ENCODE results near the gene TSSK2. TPM values are rescaled to one million over a fixed set of nuclear protein-coding genes. Genes with fewer than 3 reads are reported as not detected.

The TSSK2 gene
- total and polyA plus RNA-seq, 4 donors = 0.08 to 0.25 (median 0.08) TPM; not detected in 1

DNA sequence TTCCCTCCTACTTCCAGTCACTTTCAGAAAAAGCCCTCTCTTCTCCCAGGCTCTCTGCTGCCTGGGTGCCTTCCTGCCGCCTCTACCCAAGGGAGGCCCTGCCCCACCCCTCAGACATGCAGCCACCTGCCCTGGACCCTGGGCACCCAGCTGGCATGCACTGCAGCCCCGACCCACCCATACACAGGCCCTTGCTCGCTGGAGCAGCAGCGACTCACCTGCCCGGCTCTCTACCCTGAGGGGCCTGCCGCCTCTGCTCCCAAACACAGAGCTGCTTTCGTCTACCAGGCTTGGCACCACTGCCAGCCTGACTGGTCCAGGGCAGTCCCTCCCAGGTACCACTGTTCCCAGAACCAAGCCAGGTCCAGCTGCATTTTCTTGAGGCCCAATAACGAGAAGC lies 1.2 kb upstream of the TSSK2 start:
- Histone ChIP-seq H3K27ac (ENCODE audit: low read depth in 1 of 2, low read length in 1 of 2) (no peak overlapping the region), H3K9ac (ENCODE audit: insufficient read depth in 1 of 2, low read length in 2 of 2) (no peak overlapping the region), H3K4me1 (ENCODE audit: control insufficient read depth in 5 of 5, insufficient read depth in 5 of 5, low read length in 5 of 5) (no peaks in the 10 kb centered on the region), H3K9me3 (ENCODE audit: control insufficient read depth in 4 of 4, insufficient read depth in 3 of 4, low read length in 3 of 4) (no peaks in the 10 kb centered on the region), H3K27me3 (ENCODE audit: control insufficient read depth in 3 of 3, insufficient read depth in 3 of 3, low read length in 2 of 3) (no peaks in the 10 kb centered on the region), H3K36me3 (ENCODE audit: control insufficient read depth in 4 of 4, insufficient read depth in 4 of 4, low read length in 4 of 4) (peaks cover 0 to 29% (median 9%) of the 10 kb centered on the region in 4 donors), H3K4me3 (no peak overlapping the region)
- DNase-seq = no peak
- TF ChIP-seq, protein P1, sequence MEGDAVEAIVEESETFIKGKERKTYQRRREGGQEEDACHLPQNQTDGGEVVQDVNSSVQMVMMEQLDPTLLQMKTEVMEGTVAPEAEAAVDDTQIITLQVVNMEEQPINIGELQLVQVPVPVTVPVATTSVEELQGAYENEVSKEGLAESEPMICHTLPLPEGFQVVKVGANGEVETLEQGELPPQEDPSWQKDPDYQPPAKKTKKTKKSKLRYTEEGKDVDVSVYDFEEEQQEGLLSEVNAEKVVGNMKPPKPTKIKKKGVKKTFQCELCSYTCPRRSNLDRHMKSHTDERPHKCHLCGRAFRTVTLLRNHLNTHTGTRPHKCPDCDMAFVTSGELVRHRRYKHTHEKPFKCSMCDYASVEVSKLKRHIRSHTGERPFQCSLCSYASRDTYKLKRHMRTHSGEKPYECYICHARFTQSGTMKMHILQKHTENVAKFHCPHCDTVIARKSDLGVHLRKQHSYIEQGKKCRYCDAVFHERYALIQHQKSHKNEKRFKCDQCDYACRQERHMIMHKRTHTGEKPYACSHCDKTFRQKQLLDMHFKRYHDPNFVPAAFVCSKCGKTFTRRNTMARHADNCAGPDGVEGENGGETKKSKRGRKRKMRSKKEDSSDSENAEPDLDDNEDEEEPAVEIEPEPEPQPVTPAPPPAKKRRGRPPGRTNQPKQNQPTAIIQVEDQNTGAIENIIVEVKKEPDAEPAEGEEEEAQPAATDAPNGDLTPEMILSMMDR (IDR thresholded peaks at IDR 0.05; ENCODE audit: control extremely low read depth, extremely low read depth) = no peak
- 84 to 90% methylated on average over 8 of the region's 8 CpGs for WGBS, 2 donors
- no peak for ATAC-seq (ENCODE audit: insufficient read depth, low FRiP score)

DNA sequence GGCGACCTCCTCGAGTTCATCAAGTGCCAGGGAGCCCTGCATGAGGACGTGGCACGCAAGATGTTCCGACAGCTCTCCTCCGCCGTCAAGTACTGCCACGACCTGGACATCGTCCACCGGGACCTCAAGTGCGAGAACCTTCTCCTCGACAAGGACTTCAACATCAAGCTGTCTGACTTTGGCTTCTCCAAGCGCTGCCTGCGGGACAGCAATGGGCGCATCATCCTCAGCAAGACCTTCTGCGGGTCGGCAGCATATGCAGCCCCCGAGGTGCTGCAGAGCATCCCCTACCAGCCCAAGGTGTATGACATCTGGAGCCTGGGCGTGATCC lies 542 bp downstream of the TSSK2 start:
- no peaks in the 10 kb centered on the region for H3K4me1 ChIP-seq (ENCODE audit: control insufficient read depth in 5 of 5, insufficient read depth in 5 of 5, low read length in 5 of 5)
- H3K36me3 ChIP-seq (ENCODE audit: control insufficient read depth in 4 of 4, insufficient read depth in 4 of 4, low read length in 4 of 4) = peaks cover 4 to 35% (median 12%) of the 10 kb centered on the region in 4 donors
- H3K27me3 ChIP-seq (ENCODE audit: control insufficient read depth in 3 of 3, insufficient read depth in 3 of 3, low read length in 2 of 3) = no peaks in the 10 kb centered on the region
- DNase-seq (no peak), ATAC-seq (ENCODE audit: insufficient read depth, low FRiP score) (no peak)
- H3K4me3 ChIP-seq = no peak overlapping the region
- TF ChIP-seq, protein P1 (IDR thresholded peaks at IDR 0.05; ENCODE audit: control extremely low read depth, extremely low read depth) = no peak
- 96 to 97% methylated on average over 19 of the region's 19 CpGs for WGBS, 2 donors
- no peaks in the 10 kb centered on the region for H3K9me3 ChIP-seq (ENCODE audit: control insufficient read depth in 4 of 4, insufficient read depth in 3 of 4, low read length in 3 of 4)
- H3K9ac ChIP-seq (ENCODE audit: insufficient read depth in 1 of 2, low read length in 2 of 2) = no peak overlapping the region
- H3K27ac ChIP-seq (ENCODE audit: low read depth in 1 of 2, low read length in 1 of 2) = no peak overlapping the region

DNA sequence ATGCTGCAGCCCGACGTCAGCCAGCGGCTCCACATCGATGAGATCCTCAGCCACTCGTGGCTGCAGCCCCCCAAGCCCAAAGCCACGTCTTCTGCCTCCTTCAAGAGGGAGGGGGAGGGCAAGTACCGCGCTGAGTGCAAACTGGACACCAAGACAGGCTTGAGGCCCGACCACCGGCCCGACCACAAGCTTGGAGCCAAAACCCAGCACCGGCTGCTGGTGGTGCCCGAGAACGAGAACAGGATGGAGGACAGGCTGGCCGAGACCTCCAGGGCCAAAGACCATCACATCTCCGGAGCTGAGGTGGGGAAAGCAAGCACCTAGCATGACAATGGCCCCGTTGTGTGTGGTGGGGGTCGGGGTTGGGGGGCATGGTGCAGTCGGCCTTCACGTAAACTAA lies 1.0 kb downstream of the TSSK2 start:
- WGBS, 2 donors = 94 to 97% methylated on average over 20 of the region's 20 CpGs
- H3K4me1 ChIP-seq (ENCODE audit: control insufficient read depth in 5 of 5, insufficient read depth in 5 of 5, low read length in 5 of 5) = no peaks in the 10 kb centered on the region
- DNase-seq = no peak
- H3K36me3 ChIP-seq (ENCODE audit: control insufficient read depth in 4 of 4, insufficient read depth in 4 of 4, low read length in 4 of 4) = peaks cover 4 to 40% (median 14%) of the 10 kb centered on the region in 4 donors
- TF ChIP-seq, protein P1 (IDR thresholded peaks at IDR 0.05; ENCODE audit: control extremely low read depth, extremely low read depth) = no peak
- no peaks in the 10 kb centered on the region for H3K9me3 ChIP-seq (ENCODE audit: control insufficient read depth in 4 of 4, insufficient read depth in 3 of 4, low read length in 3 of 4)
- H3K9ac ChIP-seq (ENCODE audit: insufficient read depth in 1 of 2, low read length in 2 of 2) = no peak overlapping the region
- H3K27me3 ChIP-seq (ENCODE audit: control insufficient read depth in 3 of 3, insufficient read depth in 3 of 3, low read length in 2 of 3) = no peaks in the 10 kb centered on the region
- ATAC-seq (ENCODE audit: insufficient read depth, low FRiP score) = no peak
- no peak overlapping the region for H3K4me3 ChIP-seq
- H3K27ac ChIP-seq (ENCODE audit: low read depth in 1 of 2, low read length in 1 of 2) = no peak overlapping the region

DNA sequence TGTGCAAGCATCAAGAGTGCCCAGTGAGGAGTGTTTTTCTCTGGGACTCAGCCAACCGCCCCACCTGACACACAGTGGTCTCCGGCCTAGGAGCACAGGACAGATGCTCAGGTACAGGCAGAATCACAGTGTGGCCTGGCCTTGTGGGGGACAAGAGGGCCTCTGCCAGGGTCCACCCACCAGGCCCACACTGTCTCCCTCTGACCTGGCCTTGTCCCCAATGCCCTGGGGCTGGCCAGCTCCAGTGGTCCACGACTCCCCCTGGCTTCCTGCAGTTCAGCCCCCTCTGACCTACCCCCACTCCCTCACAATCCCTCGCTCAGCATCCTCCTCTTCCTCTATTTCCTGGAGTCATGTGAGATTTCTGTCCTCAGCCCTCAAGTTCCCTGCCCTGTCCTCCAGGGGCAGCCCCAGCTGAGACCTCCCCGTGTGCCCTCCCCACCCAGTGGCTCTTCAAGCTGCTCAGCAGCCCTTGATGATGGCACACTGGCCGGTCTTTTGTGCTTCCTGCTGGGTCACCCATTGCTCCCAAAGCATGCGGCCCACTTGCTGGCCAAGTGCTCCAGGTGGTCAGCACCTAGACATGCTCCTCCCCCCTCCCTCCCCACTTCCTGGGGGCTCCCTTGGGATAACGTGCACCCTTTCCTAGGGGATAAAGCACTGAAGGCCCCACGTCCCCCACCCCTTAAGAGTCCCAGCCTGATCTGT lies 1.7 kb downstream of the TSSK2 start:
- TF ChIP-seq, protein P1 (IDR thresholded peaks at IDR 0.05; ENCODE audit: control extremely low read depth, extremely low read depth) = no peak
- Histone ChIP-seq H3K27me3 (ENCODE audit: control insufficient read depth in 3 of 3, insufficient read depth in 3 of 3, low read length in 2 of 3) (no peaks in the 10 kb centered on the region), H3K4me1 (ENCODE audit: control insufficient read depth in 5 of 5, insufficient read depth in 5 of 5, low read length in 5 of 5) (no peaks in the 10 kb centered on the region), H3K27ac (ENCODE audit: low read depth in 1 of 2, low read length in 1 of 2) (no peak overlapping the region), H3K9me3 (ENCODE audit: control insufficient read depth in 4 of 4, insufficient read depth in 3 of 4, low read length in 3 of 4) (no peaks in the 10 kb centered on the region), H3K9ac (ENCODE audit: insufficient read depth in 1 of 2, low read length in 2 of 2) (no peak overlapping the region), H3K4me3 (no peak overlapping the region), H3K36me3 (ENCODE audit: control insufficient read depth in 4 of 4, insufficient read depth in 4 of 4, low read length in 4 of 4) (peaks cover 9 to 47% (median 17%) of the 10 kb centered on the region in 4 donors)
- ATAC-seq (ENCODE audit: insufficient read depth, low FRiP score) (no peak), DNase-seq (no peak)
- WGBS, 2 donors = 89 to 90% methylated on average over 9 of the region's 9 CpGs

Measured in lung (tissue), 12 donors.